ENCODE results near the gene PARD3B. TPM values are rescaled to one million over a fixed set of nuclear protein-coding genes. Genes with fewer than 3 reads are reported as not detected.

PARD3B gene
- total RNA-seq, 4 donors from 2014 or later = 6.5 to 17.3 (median 12.7) TPM

DNA sequence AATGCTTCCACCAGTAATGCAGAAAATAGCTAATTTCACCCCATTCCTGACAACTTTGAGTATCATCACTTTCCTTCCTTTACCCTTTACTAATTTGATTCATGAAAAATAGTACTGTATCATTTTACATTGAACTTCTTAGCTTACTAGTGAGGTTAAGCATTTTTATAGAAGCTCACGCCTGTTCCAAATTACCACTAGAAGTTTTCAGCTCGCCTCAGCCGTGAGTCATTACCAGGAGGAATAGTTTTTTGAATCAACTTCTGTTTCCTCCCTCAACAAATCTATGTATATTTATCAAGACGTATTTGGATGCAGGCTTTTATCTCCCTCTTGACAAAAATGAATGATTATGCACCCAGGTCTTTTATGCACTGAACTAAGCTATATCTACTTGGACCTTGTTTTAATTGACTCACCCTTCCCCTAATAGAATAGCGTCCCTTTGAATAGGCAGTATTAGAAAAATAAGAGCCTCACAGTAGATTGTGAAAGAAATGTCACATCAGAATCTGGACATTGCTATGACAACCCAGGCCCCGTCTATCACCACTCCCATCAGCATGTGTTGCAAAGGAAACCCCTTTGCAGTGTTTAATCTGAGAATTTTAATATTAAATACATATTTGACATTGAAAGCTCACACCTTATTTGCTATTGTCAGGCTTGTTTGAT lies 929.6 kb downstream of the PARD3B start:
- H3K4me3 ChIP-seq (ENCODE audit: low read depth, poor library complexity, severe bottlenecking) = no peak overlapping the region
- DNase-seq (ENCODE audit: low spot score in 2 of 2) = no peak
- intact Hi-C loops (cut with DNase I; ENCODE audit: low total_unique reads) = loop anchor here (5.0 kb wide), 1 partner anchor 492 kb away; no protein-coding TSS in a partner anchor
- WGBS, 2 donors = 57 to 72% methylated on average over 6 of the region's 6 CpGs
- no peak for TF ChIP-seq POLR2A (IDR thresholded peaks at IDR 0.05)
- TF ChIP-seq, protein P1, sequence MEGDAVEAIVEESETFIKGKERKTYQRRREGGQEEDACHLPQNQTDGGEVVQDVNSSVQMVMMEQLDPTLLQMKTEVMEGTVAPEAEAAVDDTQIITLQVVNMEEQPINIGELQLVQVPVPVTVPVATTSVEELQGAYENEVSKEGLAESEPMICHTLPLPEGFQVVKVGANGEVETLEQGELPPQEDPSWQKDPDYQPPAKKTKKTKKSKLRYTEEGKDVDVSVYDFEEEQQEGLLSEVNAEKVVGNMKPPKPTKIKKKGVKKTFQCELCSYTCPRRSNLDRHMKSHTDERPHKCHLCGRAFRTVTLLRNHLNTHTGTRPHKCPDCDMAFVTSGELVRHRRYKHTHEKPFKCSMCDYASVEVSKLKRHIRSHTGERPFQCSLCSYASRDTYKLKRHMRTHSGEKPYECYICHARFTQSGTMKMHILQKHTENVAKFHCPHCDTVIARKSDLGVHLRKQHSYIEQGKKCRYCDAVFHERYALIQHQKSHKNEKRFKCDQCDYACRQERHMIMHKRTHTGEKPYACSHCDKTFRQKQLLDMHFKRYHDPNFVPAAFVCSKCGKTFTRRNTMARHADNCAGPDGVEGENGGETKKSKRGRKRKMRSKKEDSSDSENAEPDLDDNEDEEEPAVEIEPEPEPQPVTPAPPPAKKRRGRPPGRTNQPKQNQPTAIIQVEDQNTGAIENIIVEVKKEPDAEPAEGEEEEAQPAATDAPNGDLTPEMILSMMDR (IDR thresholded peaks at IDR 0.05) = no peak

DNA sequence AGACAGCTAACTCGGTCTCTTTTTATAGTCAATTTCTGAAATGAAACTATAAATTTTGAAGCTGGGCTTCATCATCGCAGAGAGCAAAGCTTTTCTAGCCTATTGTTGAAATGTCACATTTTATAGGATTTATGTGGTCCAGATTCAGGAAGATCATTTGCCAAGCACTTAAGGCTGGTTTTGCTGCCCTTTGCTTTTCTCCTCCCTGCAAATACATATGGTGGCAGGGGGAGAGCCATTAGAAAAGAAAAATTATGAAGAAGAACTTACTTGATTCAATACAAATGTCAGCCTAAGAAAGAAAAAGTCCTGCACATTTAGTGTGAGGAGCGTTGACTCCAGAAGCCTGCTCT lies 930.1 kb downstream of the PARD3B start:
- no peak for TF ChIP-seq POLR2A (IDR thresholded peaks at IDR 0.05)
- TF ChIP-seq, protein P1 (IDR thresholded peaks at IDR 0.05) = no peak
- intact Hi-C loops (cut with DNase I; ENCODE audit: low total_unique reads) = no loop called here
- DNase-seq (ENCODE audit: low spot score in 2 of 2) = no peak
- WGBS, 2 donors = 77 to 81% methylated on average over 3 of the region's 3 CpGs
- H3K4me3 ChIP-seq (ENCODE audit: low read depth, poor library complexity, severe bottlenecking) = no peak overlapping the region

DNA sequence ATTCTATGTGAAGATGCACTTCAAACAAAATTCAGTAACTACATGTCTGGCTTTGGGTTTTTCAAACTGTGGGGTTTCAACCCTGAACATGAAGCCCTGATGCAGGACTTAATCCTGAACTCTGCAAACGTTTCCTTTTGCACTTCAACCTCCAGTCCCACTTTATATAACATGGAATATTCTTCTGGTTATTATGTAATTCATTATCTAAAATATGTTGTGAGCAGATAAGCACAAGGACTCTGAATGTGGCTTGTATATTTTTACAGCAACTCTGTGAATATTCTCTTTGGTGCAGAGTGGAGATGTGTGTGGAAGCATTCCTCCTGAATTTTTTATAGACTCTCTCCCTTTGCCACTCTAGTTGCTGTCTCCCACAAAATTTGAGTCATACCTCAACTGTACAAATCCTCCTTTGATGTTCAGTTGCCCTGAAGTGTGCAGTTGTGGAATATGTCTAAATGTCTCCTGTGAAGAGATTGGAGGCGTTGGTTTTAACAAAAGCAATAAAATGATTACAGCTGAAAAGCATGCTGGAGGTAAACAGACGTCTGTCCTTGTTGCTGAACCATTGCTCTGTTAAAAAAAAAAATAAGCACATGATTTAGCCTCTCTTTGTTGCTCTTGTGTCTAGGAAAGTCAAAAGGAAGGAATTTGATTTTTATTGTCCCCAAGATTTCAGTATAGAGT lies 931.9 kb downstream of the PARD3B start:
- TF ChIP-seq, protein P1 (IDR thresholded peaks at IDR 0.05) = no peak
- no peak for TF ChIP-seq POLR2A (IDR thresholded peaks at IDR 0.05)
- intact Hi-C loops (cut with DNase I; ENCODE audit: low total_unique reads) = no loop called here
- DNase-seq (ENCODE audit: low spot score in 2 of 2) = no peak
- 78 to 86% methylated on average over 3 of the region's 3 CpGs for WGBS, 2 donors
- H3K4me3 ChIP-seq (ENCODE audit: low read depth, poor library complexity, severe bottlenecking) = no peak overlapping the region

DNA sequence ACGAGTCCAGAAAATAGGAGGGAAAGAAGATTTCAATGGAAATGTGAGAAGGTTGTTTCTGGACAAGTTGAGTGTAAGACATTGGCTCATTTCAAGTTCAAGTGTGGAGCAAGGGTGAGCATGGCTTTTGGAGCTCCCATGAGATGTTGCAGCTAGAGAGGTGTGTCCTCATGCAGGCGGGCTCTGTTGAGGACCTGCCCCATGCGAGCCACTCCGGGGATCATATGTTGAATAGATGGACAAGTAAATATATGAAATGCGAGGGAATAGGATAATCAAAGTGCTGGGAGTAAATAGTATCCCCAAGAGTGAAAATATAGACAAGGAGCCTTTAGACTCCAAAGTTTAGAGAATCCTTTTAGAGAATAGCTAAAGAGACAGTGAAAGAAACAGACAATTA lies 936.6 kb downstream of the PARD3B start:
- intact Hi-C loops (cut with DNase I; ENCODE audit: low total_unique reads) = no loop called here
- TF ChIP-seq, protein P1 (IDR thresholded peaks at IDR 0.05) = no peak
- TF ChIP-seq POLR2A (IDR thresholded peaks at IDR 0.05) = no peak
- 94 to 97% methylated on average over 5 of the region's 5 CpGs for WGBS, 2 donors
- no peak overlapping the region for H3K4me3 ChIP-seq (ENCODE audit: low read depth, poor library complexity, severe bottlenecking)
- DNase-seq (ENCODE audit: low spot score in 2 of 2) = no peak

DNA sequence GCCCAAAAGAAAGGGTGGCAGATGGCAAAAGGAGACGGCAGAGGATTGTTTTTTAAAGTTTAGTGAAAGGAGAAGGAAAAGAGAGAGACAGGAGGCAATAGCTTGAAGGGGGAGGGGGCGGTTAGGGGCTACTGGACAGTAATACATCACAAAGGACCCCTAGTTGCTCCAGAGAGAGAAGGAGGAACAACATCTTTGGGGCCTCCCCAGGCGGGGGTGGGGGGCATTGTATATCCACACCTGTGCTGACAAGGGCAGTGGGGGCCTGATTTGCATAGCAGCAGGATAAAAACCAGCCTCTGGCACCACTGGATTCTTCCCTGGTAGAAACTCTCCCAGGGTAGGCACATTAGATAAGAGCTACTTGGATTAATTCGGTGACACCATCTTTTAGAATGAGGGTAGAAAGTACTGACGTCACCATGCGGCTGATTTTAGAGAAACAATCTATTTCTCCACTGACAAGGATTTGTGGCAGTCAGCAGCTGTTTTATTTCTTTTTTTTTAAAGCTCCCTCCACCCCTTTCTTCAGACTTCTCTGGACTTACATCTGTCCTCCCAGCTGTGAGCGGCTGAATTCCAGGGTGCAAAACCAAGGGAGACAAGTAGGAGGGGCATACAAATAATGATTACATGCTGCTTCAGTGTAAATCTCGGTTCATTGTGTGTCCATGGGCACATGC lies 937.3 kb downstream of the PARD3B start:
- TF ChIP-seq, protein P1 (IDR thresholded peaks at IDR 0.05) = no peak
- no peak for TF ChIP-seq POLR2A (IDR thresholded peaks at IDR 0.05)
- intact Hi-C loops (cut with DNase I; ENCODE audit: low total_unique reads) = no loop called here
- no peak overlapping the region for H3K4me3 ChIP-seq (ENCODE audit: low read depth, poor library complexity, severe bottlenecking)
- no peak for DNase-seq (ENCODE audit: low spot score in 2 of 2)
- WGBS, 2 donors = 80 to 86% methylated on average over 8 of the region's 8 CpGs

Data from lower leg skin (tissue), 4 donors.